Adrenal gland (tissue), 12 donors: ENCODE measurements around the gene DDRGK1. TPM values are rescaled to one million over a fixed set of nuclear protein-coding genes. Genes with fewer than 3 reads are reported as not detected.

Experiments
- DNase-seq, 7 donors: peaks; one replicate each; pipeline ENCODE4 v3.0.0-alpha.2; 2019 to 2020
- H3K27ac ChIP-seq, 5 donors: fragments of 200-600 bp; sonication (generic) in 4 of 5; 1 replicate in 3 of 5; 2 replicates in 2 of 5; pipeline versions ENCODE4 v1.5.1 to v1.8.0; 2016 to 2020; ENCODE audit warnings: mild to moderate bottlenecking in 1 of 5
- H3K27me3 ChIP-seq: fragments of 200-600 bp; 2 replicates; pipeline ENCODE4 v1.8.0; 2021
- H3K36me3 ChIP-seq, 2 donors: fragments of 200-600 bp; replicated peaks in 1 of 2; 1 replicate in 1 of 2; 2 replicates in 1 of 2; pipeline versions ENCODE4 v1.5.1 to v1.8.0; 2018 to 2022
- H3K4me1 ChIP-seq, 2 donors: fragments of 200-600 bp; replicated peaks in 1 of 2; 1 replicate in 1 of 2; 2 replicates in 1 of 2; pipeline versions ENCODE4 v1.5.1 to v1.8.0; 2018 to 2021
- H3K4me3 ChIP-seq, 4 donors: fragments of 200-600 bp; sonication (generic) in 3 of 4; one replicate each; pipeline ENCODE4 v1.5.1; 2016 to 2018
- H3K9me3 ChIP-seq, 3 donors: fragments of 200-600 bp; sonication (generic) in 1 of 3; replicated peaks in 1 of 3; 1 replicate in 2 of 3; 2 replicates in 1 of 3; pipeline versions ENCODE4 v1.5.1 to v1.8.0; 2016 to 2021
- POLR2A ChIP-seq, 2 donors: fragments of 450-650 bp; IDR thresholded peaks; one replicate each; pipeline ENCODE4 v1.6.1; 2017; ENCODE audit warnings: antibody characterized with exemption in 2 of 2, mild to moderate bottlenecking in 2 of 2, moderate library complexity in 1 of 2
- WGBS, 4 donors: extraction: QIAGEN DNeasy Blood & Tissue Kit in 2 of 4; methylation state at CpG; one replicate each; pipeline versions ENCODE4 v1.1.5 to v1.1.7; 2013 to 2017; 5-methylcytosine and 5-hydroxymethylcytosine counted together
- intact Hi-C, 2 donors: fragments of 100-400 bp; cut with DNase I; formaldehyde crosslinking; loops; one replicate each; pipeline versions ENCODE4 v1.14.1 to v1.15.0; 2022 to 2023
- polyA plus RNA-seq, 3 donors: library from polyadenylated mRNA; stranded (reverse); fragments of 200-250 nt in 2 of 3; fragments of 350-450 nt in 1 of 3; fragmentation: Illumina TruSeq in 1 of 3; extraction: RNeasy Lipid Tissue Mini Kit (QIAGEN cat#74804) in 1 of 3; gene quantifications; one replicate each; pipeline ENCODE4 v1.2.3, GENCODE V29; 2013 to 2014
- total RNA-seq, 9 donors: library from RNA; depleted of rRNA in 4 of 9; stranded (reverse); fragments of >200 nt in 4 of 9; fragments of 120-200 nt in 1 of 9; fragmentation: NEBNext Ultra II Directional in 1 of 9; extraction: Animal tissue kit (Norgen Biotek cat#: 25700) in 1 of 9; gene quantifications; one replicate each; pipeline versions ENCODE4 v1.1.0 to v1.2.4, GENCODE V29; 2013 to 2023
- TF ChIP-seq, protein P1 (sequence below), 6 experiments: fragments of 450-650 bp in 4 of 6; fragments of 200-600 bp in 2 of 6; sonication (generic) in 1 of 6; IDR thresholded peaks; 1 replicate in 5 of 6; 2 replicates in 1 of 6; pipeline versions ENCODE4 v1.5.1 to v1.8.0; 2016 to 2021; ENCODE audit warnings: antibody characterized with exemption in 6 of 6, mild to moderate bottlenecking in 2 of 6, moderate library complexity in 1 of 6
- donor health status: healthy with polysubstance abuse.
- donor health status: Bipolar disorder and iron deficiency.
- donor health status: DM: yes; HTN: yes; CAD: no.
- donor health status: DM: no; HTN: no; CAD: no.
- donor health status: DM: no; HTN: no; CAD: no.
- donor health status: DM: yes; HTN: yes; CAD: no.

DDRGK1 gene
- total and polyA plus RNA-seq, 12 donors = 81.6 to 202 (median 140) TPM

DNA sequence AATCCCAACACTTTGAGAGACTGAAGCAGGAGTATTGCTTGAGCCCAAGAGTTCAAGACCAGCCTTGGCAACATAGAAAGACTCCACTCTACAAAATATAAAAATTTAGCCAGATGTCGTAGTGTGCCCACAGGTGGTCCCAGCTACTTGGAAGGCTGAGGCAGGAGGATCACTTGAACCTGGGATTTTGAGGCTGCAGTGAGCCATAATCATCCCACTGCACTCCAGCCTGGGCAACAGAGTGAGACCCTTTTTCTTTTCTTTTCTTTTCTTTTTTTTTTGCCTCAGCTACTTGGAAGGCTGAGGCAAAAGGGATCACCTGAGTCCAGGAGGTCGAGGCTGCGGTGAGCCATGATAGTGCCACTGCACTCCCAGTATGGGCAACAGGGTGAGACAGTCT is 62.7 kb downstream of the DDRGK1 start:
- no peak overlapping the region for H3K4me3 ChIP-seq
- WGBS, 4 donors = 92 to 98% (median 96%) methylated on average over 3 of the region's 3 CpGs
- TF ChIP-seq, protein P1, sequence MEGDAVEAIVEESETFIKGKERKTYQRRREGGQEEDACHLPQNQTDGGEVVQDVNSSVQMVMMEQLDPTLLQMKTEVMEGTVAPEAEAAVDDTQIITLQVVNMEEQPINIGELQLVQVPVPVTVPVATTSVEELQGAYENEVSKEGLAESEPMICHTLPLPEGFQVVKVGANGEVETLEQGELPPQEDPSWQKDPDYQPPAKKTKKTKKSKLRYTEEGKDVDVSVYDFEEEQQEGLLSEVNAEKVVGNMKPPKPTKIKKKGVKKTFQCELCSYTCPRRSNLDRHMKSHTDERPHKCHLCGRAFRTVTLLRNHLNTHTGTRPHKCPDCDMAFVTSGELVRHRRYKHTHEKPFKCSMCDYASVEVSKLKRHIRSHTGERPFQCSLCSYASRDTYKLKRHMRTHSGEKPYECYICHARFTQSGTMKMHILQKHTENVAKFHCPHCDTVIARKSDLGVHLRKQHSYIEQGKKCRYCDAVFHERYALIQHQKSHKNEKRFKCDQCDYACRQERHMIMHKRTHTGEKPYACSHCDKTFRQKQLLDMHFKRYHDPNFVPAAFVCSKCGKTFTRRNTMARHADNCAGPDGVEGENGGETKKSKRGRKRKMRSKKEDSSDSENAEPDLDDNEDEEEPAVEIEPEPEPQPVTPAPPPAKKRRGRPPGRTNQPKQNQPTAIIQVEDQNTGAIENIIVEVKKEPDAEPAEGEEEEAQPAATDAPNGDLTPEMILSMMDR (IDR thresholded peaks at IDR 0.05) = no peak
- no peak for TF ChIP-seq POLR2A (IDR thresholded peaks at IDR 0.05)
- intact Hi-C loops = no loop called here
- H3K4me1 ChIP-seq = no peaks in the 10 kb centered on the region
- no peak for DNase-seq
- no peak overlapping the region for H3K27ac ChIP-seq
- no peaks in the 10 kb centered on the region for H3K27me3 ChIP-seq
- H3K9me3 ChIP-seq = no peaks in the 10 kb centered on the region
- peaks cover 0 to 4% of the 10 kb centered on the region in 2 donors for H3K36me3 ChIP-seq

Other genes starting within 250 kb of the DDRGK1 start
- 1 to 10 TPM in 1 of 9 donors, under 1 TPM in 2, not detected in 6; 0.34 to 1.7 (median 0.65) TPM for gene GNRH2, start 161.1 kb downstream of the DDRGK1 start, total RNA-seq
- 1 to 10 TPM in 2 of 3 donors, not detected in 1; 3.1 to 4.2 TPM for gene GNRH2, start 161.1 kb downstream of the DDRGK1 start, polyA plus RNA-seq
- gene MRPS26, start 158.6 kb downstream of the DDRGK1 start, total RNA-seq = 100 to 1,000 TPM in 3 of 9 donors, 10 to 100 TPM in 6; 67.2 to 144 (median 78.2) TPM
- 100 to 1,000 TPM in 2 of 3 donors, 10 to 100 TPM in 1; 27.9 to 145 (median 135) TPM for gene MRPS26, start 158.6 kb downstream of the DDRGK1 start, polyA plus RNA-seq
- gene OXT, start 133.1 kb downstream of the DDRGK1 start, total RNA-seq = 1 to 10 TPM in 3 of 9 donors, under 1 TPM in 3, not detected in 3; 0.47 to 1.8 (median 0.97) TPM
- 10 to 100 TPM in 1 of 3 donors, 1 to 10 TPM in 1, not detected in 1; 1.5 to 20.5 TPM for gene OXT, start 133.1 kb downstream of the DDRGK1 start, polyA plus RNA-seq
- gene AVP, start 120.0 kb downstream of the DDRGK1 start, total RNA-seq = under 1 TPM in 3 of 9 donors, not detected in 6; 0.53 to 0.75 (median 0.74) TPM
- under 1 TPM in 1 of 3 donors, not detected in 2; 0.27 TPM for gene AVP, start 120.0 kb downstream of the DDRGK1 start, polyA plus RNA-seq
- gene FASTKD5, start 44.8 kb downstream of the DDRGK1 start, total RNA-seq = 10 to 100 TPM; 19.1 to 33.8 (median 28.1) TPM
- gene FASTKD5, start 44.8 kb downstream of the DDRGK1 start, polyA plus RNA-seq = 10 to 100 TPM in 2 of 3 donors, 1 to 10 TPM in 1; 7.2 to 45.0 (median 12.3) TPM
- 10 to 100 TPM in 1 of 9 donors, 1 to 10 TPM in 8; 3.1 to 10.2 (median 8.2) TPM for gene UBOX5, start 44.8 kb downstream of the DDRGK1 start, total RNA-seq
- 1 to 10 TPM; 4.8 to 9.2 (median 5.0) TPM for gene UBOX5, start 44.8 kb downstream of the DDRGK1 start, polyA plus RNA-seq
- gene LZTS3, start 31.1 kb downstream of the DDRGK1 start, total RNA-seq = 10 to 100 TPM in 6 of 9 donors, 1 to 10 TPM in 3; 5.8 to 29.9 (median 12.5) TPM
- 10 to 100 TPM in 1 of 3 donors, 1 to 10 TPM in 2; 3.6 to 12.9 (median 6.5) TPM for gene LZTS3, start 31.1 kb downstream of the DDRGK1 start, polyA plus RNA-seq
- gene ITPA, start 4.8 kb upstream of the DDRGK1 start, total RNA-seq = 10 to 100 TPM; 41.4 to 82.3 (median 59.6) TPM
- 100 to 1,000 TPM in 2 of 3 donors, 10 to 100 TPM in 1; 29.3 to 182 (median 131) TPM for gene ITPA, start 4.8 kb upstream of the DDRGK1 start, polyA plus RNA-seq
- gene SLC4A11, start 34.5 kb upstream of the DDRGK1 start, total RNA-seq = 10 to 100 TPM in 4 of 9 donors, 1 to 10 TPM in 4, under 1 TPM in 1; 0.06 to 30.6 (median 9.8) TPM
- 10 to 100 TPM in 1 of 3 donors, 1 to 10 TPM in 1, under 1 TPM in 1; 0.97 to 12.1 (median 6.4) TPM for gene SLC4A11, start 34.5 kb upstream of the DDRGK1 start, polyA plus RNA-seq
- 10 to 100 TPM; 14.2 to 26.1 (median 19.5) TPM for gene DNAAF9, start 203.0 kb upstream of the DDRGK1 start, total RNA-seq
- gene DNAAF9, start 203.0 kb upstream of the DDRGK1 start, polyA plus RNA-seq = 10 to 100 TPM in 1 of 3 donors, 1 to 10 TPM in 2; 6.9 to 10.9 (median 7.7) TPM